ENCODE results near the gene CIROP. TPM values are rescaled to one million over a fixed set of nuclear protein-coding genes. Genes with fewer than 3 reads are reported as not detected.

The CIROP gene
- total RNA-seq, 1 experiment from 2014 or later: not detected

- Mint-ChIP-seq H3K9me3 (no peaks in the 10 kb centered on the region), H3K27ac (peak overlapping the region in 2 of 3 experiments; percentile 49 to 82; a peak in 2 of 7 replicates), H3K4me1 (peaks cover 0 to 8% of the 10 kb centered on the region in 2 experiments; a peak in 3 of 4 replicates), H3K36me3 (ENCODE audit: insufficient read depth in 1 of 3, low read depth in 3 of 3) (peaks cover 41 to 54% (median 50%) of the 10 kb centered on the region in 3 experiments; a peak in 6 of 7 replicates), H3K27me3 (ENCODE audit: low read depth) (no peaks in the 10 kb centered on the region), H3K4me3 (no peak overlapping the region)
- Histone ChIP-seq H3T11ph (ENCODE audit: low read length) (no peak overlapping the region), H3K4me2 (ENCODE audit: insufficient read depth, insufficient read length, low read length) (no peak overlapping the region), H2AFZ (ENCODE audit: low read length) (no peak overlapping the region), H3K23ac (ENCODE audit: insufficient read length, low read depth, low read length) (no peak overlapping the region), H3K79me1 (ENCODE audit: insufficient read depth, low read depth, low read length, poor library complexity, severe bottlenecking) (no peaks in the 10 kb centered on the region), H2BK5ac (ENCODE audit: insufficient read length, low read length) (no peak overlapping the region), H3K23me2 (ENCODE audit: insufficient read length, low read depth, low read length, poor library complexity, severe bottlenecking) (no peaks in the 10 kb centered on the region), H2BK120ac (ENCODE audit: low read depth, low read length, poor library complexity, severe bottlenecking) (no peak overlapping the region), H2BK15ac (ENCODE audit: low read depth, low read length) (no peak overlapping the region), H3K14ac (ENCODE audit: insufficient read depth, low read length) (no peak overlapping the region), H4K8ac (replicated peaks; ENCODE audit: insufficient read length, low read depth, low read length) (no peak overlapping the region), H3K79me2 (ENCODE audit: insufficient read depth, low read length) (no peaks in the 10 kb centered on the region), H3K4me1 (ENCODE audit: insufficient read depth, low read length) (no peaks in the 10 kb centered on the region), H4K20me1 (ENCODE audit: control insufficient read depth, insufficient read depth, insufficient read length) (no peaks in the 10 kb centered on the region), H3K27me3 (ENCODE audit: insufficient read depth, low read length) (no peaks in the 10 kb centered on the region), H2AK5ac (ENCODE audit: insufficient read length, low read length) (no peak overlapping the region), H2BK12ac (ENCODE audit: insufficient read length, low read depth, low read length) (no peak overlapping the region), H3K4ac (ENCODE audit: low read depth, low read length) (no peak overlapping the region), H2BK20ac (ENCODE audit: low read depth, low read length, poor library complexity, severe bottlenecking) (no peak overlapping the region), H4K5ac (ENCODE audit: insufficient read length, low read depth, low read length) (no peak overlapping the region), H3K56ac (ENCODE audit: insufficient read length, low read depth, low read length) (no peak overlapping the region), H3K18ac (ENCODE audit: insufficient read length, low read depth, low read length) (no peak overlapping the region), H3K9ac (ENCODE audit: extremely low read depth, insufficient read length, low read length) (no peak overlapping the region), H3K27ac (ENCODE audit: insufficient read length, low read depth, low read length) (no peak overlapping the region), H3K9me3 (ENCODE audit: control insufficient read depth, low read depth, low read length) (no peaks in the 10 kb centered on the region), H4K91ac (ENCODE audit: insufficient read length, low read depth, low read length) (no peak overlapping the region)
- no peak for TF ChIP-seq CTCF (conservative IDR thresholded peaks at IDR 0.05)
- DNase-seq: no peak
- WGBS (ENCODE audit: extremely low coverage, insufficient read length, low lambda C conversion rate): no CpG with 5 or more reads among the region's 7 CpGs
Observed at GRCh38 chr14:23141706-23142444, 37.1 kb upstream of the CIROP start.

All from H9 (cell line).